ENCODE measurements around the gene SULT1B1.

SULT1B1 gene

DNA sequence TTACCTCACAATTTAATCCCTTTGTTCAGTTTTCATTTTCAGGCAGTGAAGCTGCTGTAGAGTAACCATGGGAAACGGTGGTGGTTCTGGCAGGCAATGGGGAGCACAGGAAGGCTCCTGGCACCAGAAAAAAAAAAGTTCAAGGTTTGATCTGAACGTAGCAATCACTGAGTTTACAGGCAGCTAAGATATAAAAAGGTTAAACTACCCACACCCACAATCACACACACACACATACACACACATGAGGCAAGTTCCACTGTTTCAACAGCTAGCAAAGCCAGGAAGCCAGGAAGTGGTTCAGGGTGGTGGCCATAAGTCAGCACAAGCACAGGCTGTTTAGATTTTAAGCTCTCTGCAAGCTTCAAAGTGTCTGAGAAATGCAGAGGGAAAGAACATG lies at the start of gene SULT1B1:
SULT1B1 (minus strand) TSS at position 166 of the 400 bp plus-strand sequence. CDS start 5,403 bp downstream, outside the sequence.
- Mint-ChIP-seq H3K4me1 (no peaks in the 10 kb centered on the region), H3K36me3 (ENCODE audit: low read depth) (no peaks in the 10 kb centered on the region), H3K27me3 (ENCODE audit: low read depth, poor library complexity) (no peaks in the 10 kb centered on the region), H3K4me3 (no peak within 1 kb of the TSS), H3K27ac (no peak within 1 kb of the TSS), H3K9me3 (peaks cover 17% of the 10 kb centered on the region)
- TF ChIP-seq, protein P1, sequence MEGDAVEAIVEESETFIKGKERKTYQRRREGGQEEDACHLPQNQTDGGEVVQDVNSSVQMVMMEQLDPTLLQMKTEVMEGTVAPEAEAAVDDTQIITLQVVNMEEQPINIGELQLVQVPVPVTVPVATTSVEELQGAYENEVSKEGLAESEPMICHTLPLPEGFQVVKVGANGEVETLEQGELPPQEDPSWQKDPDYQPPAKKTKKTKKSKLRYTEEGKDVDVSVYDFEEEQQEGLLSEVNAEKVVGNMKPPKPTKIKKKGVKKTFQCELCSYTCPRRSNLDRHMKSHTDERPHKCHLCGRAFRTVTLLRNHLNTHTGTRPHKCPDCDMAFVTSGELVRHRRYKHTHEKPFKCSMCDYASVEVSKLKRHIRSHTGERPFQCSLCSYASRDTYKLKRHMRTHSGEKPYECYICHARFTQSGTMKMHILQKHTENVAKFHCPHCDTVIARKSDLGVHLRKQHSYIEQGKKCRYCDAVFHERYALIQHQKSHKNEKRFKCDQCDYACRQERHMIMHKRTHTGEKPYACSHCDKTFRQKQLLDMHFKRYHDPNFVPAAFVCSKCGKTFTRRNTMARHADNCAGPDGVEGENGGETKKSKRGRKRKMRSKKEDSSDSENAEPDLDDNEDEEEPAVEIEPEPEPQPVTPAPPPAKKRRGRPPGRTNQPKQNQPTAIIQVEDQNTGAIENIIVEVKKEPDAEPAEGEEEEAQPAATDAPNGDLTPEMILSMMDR (IDR thresholded peaks at IDR 0.05), result no peak
- DNase-seq, result no peak

DNA sequence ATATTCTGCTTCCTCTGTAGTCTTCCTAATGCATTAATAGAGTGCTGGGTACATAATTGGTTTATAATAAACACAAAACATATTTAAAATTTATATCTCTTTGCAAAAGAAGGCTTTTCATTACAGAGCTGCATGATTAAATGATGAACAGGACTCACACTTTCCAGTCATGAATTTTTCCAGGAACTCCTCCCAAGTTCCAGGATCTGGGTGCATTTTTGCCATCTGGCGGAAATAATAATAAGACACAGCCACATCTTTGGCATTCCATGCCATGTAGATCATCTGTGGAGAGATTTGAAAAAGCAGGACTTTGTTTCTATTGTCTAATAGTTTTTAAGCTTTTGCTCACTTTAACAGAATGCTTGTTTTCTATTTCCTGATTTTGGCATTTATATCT lies 40.2 kb upstream of the SULT1B1 start:
- TF ChIP-seq, protein P1 (IDR thresholded peaks at IDR 0.05), result no peak
- no peaks in the 10 kb centered on the region for H3K36me3 Mint-ChIP-seq (ENCODE audit: low read depth)
- H3K4me1 Mint-ChIP-seq, result no peaks in the 10 kb centered on the region
- H3K27ac Mint-ChIP-seq, result no peak overlapping the region
- no peaks in the 10 kb centered on the region for H3K9me3 Mint-ChIP-seq
- no peaks in the 10 kb centered on the region for H3K27me3 Mint-ChIP-seq (ENCODE audit: low read depth, poor library complexity)
- H3K4me3 Mint-ChIP-seq, result no peak overlapping the region
- DNase-seq, result no peak

DNA sequence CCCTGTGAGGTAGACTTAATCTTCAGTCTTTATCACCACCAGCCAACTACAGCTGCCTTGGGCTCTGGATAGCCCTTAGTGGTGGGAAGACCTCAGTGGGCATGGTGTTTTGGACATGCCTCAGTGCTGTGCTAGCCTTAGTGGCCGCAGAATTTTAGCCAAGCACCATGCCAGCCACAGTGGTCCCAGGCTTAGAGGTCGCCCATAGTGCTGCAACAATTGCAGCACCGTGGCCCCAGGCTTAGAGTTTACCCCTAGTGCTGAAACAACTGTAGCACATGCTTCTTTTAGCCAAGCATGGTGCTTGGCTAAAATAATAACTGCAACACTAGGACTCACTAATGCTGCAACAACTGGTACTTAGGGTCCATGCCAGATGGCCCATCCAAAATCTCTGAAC lies 38.9 kb upstream of the SULT1B1 start:
- Mint-ChIP-seq H3K36me3 (ENCODE audit: low read depth) (no peaks in the 10 kb centered on the region), H3K9me3 (no peaks in the 10 kb centered on the region), H3K4me3 (no peak overlapping the region), H3K27ac (no peak overlapping the region), H3K27me3 (ENCODE audit: low read depth, poor library complexity) (no peaks in the 10 kb centered on the region), H3K4me1 (no peaks in the 10 kb centered on the region)
- TF ChIP-seq, protein P1 (IDR thresholded peaks at IDR 0.05), result no peak
- DNase-seq, result no peak

DNA sequence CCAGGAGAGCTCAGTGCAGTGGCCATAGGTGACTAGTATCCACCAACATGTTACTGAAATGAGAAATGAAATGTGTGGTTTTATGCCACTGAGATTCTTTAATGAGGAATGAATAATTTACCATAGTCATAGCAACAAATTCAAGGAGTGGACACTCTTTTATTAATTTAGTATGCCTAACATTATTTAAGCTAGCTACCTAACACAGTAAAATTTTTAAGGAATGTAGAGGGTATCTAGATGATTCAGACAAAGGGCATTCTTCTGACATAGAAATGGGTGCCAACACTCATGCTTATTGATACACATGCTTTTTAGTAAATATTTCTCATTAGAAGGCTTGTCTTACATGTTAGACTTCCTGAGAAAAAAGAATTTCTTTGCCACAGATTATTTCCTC lies 33.3 kb upstream of the SULT1B1 start:
- TF ChIP-seq, protein P1 (IDR thresholded peaks at IDR 0.05), result no peak
- no peaks in the 10 kb centered on the region for H3K27me3 Mint-ChIP-seq (ENCODE audit: low read depth, poor library complexity)
- H3K27ac Mint-ChIP-seq, result no peak overlapping the region
- H3K9me3 Mint-ChIP-seq, result no peaks in the 10 kb centered on the region
- H3K36me3 Mint-ChIP-seq (ENCODE audit: low read depth), result no peaks in the 10 kb centered on the region
- no peak for DNase-seq
- no peaks in the 10 kb centered on the region for H3K4me1 Mint-ChIP-seq
- H3K4me3 Mint-ChIP-seq, result no peak overlapping the region

DNA sequence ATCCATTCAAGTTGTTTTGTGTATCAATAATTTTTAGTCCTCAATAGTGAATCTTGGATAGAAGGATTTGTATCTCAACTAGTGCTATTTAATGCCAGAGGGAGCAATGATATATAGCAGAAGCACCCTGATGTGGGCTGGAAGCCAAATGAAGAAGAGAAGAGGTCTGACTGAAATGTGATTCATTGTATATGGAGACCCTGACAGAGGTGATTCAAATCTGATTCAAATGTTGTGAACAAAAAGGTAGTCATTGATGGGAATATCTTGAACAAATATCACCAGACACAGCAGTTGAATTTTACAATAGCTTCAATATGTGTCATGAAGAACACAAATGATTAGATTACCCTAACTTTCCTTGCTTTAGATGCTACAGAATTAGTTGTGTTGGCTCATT lies 27.5 kb upstream of the SULT1B1 start:
- Mint-ChIP-seq H3K36me3 (ENCODE audit: low read depth) (no peaks in the 10 kb centered on the region), H3K27me3 (ENCODE audit: low read depth, poor library complexity) (no peaks in the 10 kb centered on the region), H3K4me3 (no peak overlapping the region), H3K27ac (no peak overlapping the region), H3K9me3 (no peaks in the 10 kb centered on the region), H3K4me1 (no peaks in the 10 kb centered on the region)
- DNase-seq, result no peak
- TF ChIP-seq, protein P1 (IDR thresholded peaks at IDR 0.05), result no peak

DNA sequence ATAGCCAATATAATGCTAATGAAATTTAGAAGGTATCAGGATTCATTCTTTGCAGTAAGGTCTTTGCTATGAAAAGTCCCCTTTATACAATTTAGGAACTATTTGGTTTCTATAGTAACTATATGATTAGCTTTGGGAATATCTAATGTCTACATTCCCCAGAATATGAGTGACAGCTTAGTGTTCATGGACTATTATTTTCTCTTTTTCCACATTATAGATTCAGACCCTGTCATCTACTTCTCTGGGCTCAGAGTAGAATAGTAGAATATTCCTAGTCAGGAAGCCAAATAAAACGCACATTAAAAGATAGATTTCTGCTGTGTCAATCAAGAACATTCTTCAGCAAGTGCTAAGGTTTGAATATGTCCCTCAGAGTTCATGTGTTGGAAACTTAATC lies 26.1 kb upstream of the SULT1B1 start:
- DNase-seq, result no peak
- H3K4me1 Mint-ChIP-seq, result no peaks in the 10 kb centered on the region
- H3K27me3 Mint-ChIP-seq (ENCODE audit: low read depth, poor library complexity), result no peaks in the 10 kb centered on the region
- H3K9me3 Mint-ChIP-seq, result no peaks in the 10 kb centered on the region
- H3K36me3 Mint-ChIP-seq (ENCODE audit: low read depth), result no peaks in the 10 kb centered on the region
- no peak overlapping the region for H3K27ac Mint-ChIP-seq
- H3K4me3 Mint-ChIP-seq, result no peak overlapping the region
- TF ChIP-seq, protein P1 (IDR thresholded peaks at IDR 0.05), result no peak

Data from nephron progenitor cell (in vitro differentiated cells).